ENCODE data around the gene ZBTB8A. TPM values are rescaled to one million over a fixed set of nuclear protein-coding genes. Genes with fewer than 3 reads are reported as not detected.
"Not testable (repeated sequence)": the region's sequence is repeated elsewhere in the genome, so short reads cannot be mapped to it uniquely, and the experiment has no call there.

ZBTB8A gene
- total RNA-seq, 2 donors from 2014 or later, result 5.9 to 7.4 TPM

DNA sequence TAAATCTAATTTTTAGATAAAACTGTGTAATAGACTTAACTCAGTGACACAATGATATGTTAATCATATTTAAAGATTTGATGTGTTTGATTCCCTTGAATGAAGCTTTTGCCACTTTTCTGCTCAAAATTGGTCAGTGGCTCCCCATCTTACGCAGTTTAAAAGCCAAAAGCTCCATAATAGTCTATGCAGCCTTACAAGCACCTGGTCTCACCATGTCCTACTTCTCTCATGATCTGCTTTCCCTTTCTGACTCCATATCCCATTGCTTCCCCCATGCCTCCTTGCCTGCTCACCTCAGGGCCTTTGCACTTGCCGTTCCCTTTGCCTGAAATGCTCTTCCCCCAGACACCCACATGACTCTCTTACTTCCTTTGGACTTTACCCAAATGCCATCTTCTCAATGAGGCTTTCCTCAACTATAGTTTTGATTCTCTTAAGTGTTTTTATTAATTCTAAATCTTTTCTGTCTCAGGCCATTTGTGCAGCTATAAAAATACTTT, 1.9 kb downstream of the ZBTB8A start:
- Histone ChIP-seq H3K36me3 (no peaks in the 10 kb centered on the region), H3K4me3 (no peak overlapping the region), H3K27me3 (replicated peaks; ENCODE audit: insufficient read depth) (no peaks in the 10 kb centered on the region), H3K4me1 (replicated peaks) (no peaks in the 10 kb centered on the region), H3K9me3 (no peaks in the 10 kb centered on the region), H3K27ac (no peak overlapping the region)
- intact Hi-C loops (cut with DNase I), result no loop called here
- WGBS, result 100% methylated on average over 2 of the region's 2 CpGs
- DNase-seq (ENCODE audit: low spot score), result no peak
- no peak for TF ChIP-seq POLR2AphosphoS5 (IDR thresholded peaks at IDR 0.05)
- no peak for TF ChIP-seq POLR2A (IDR thresholded peaks at IDR 0.05)
- TF ChIP-seq, protein P1, sequence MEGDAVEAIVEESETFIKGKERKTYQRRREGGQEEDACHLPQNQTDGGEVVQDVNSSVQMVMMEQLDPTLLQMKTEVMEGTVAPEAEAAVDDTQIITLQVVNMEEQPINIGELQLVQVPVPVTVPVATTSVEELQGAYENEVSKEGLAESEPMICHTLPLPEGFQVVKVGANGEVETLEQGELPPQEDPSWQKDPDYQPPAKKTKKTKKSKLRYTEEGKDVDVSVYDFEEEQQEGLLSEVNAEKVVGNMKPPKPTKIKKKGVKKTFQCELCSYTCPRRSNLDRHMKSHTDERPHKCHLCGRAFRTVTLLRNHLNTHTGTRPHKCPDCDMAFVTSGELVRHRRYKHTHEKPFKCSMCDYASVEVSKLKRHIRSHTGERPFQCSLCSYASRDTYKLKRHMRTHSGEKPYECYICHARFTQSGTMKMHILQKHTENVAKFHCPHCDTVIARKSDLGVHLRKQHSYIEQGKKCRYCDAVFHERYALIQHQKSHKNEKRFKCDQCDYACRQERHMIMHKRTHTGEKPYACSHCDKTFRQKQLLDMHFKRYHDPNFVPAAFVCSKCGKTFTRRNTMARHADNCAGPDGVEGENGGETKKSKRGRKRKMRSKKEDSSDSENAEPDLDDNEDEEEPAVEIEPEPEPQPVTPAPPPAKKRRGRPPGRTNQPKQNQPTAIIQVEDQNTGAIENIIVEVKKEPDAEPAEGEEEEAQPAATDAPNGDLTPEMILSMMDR (IDR thresholded peaks at IDR 0.05), result no peak

DNA sequence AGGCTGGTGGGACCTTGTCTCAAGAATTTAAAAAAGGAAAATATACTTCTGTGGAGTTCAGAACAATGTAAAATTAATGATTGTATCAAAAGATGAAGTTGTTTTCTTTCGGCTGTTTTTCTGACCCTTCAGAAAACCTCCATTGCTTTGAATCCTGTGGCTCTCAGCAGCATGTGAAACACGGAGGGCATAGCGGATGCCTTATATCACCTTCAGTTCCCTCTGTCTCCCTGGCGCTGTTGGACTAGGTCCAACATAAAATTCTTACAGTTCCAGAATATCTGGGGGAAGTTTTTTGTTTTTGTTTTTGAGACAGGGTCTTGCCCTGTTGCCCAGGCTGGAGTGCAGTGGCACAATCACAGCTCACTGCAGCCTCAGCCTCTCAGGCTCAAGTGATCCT, 7.4 kb downstream of the ZBTB8A start:
- H3K27ac ChIP-seq, result no peak overlapping the region
- H3K27me3 ChIP-seq (replicated peaks; ENCODE audit: insufficient read depth), result no peaks in the 10 kb centered on the region
- TF ChIP-seq POLR2AphosphoS5 (IDR thresholded peaks at IDR 0.05) (no peak), POLR2A (IDR thresholded peaks at IDR 0.05) (no peak)
- TF ChIP-seq, protein P1 (IDR thresholded peaks at IDR 0.05), result no peak
- DNase-seq (ENCODE audit: low spot score), result no peak
- no peaks in the 10 kb centered on the region for H3K36me3 ChIP-seq
- intact Hi-C loops (cut with DNase I), result no loop called here
- WGBS, result 93% methylated on average over 4 of the region's 4 CpGs
- H3K4me3 ChIP-seq, result no peak overlapping the region
- H3K4me1 ChIP-seq (replicated peaks), result no peaks in the 10 kb centered on the region
- no peaks in the 10 kb centered on the region for H3K9me3 ChIP-seq

DNA sequence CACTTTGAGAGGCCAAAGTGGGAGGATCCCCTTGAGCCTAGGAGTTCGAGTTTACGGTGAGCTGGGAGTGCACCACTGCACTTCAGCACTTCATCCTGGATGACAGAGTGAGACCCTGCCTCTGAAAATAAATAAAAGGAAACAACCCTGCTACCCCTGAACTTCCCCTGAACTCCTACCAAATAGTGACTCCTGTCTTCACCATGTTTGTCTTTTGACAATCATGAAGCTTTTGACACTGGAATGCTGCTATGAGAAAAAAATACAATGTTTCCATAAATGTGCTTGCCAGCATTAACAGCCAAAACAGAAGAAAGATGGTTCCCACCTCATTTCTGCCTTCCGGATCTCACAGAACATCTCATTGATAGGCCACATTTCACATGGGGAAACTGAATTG, 10.4 kb downstream of the ZBTB8A start:
- intact Hi-C loops (cut with DNase I), result no loop called here
- no peak for DNase-seq (ENCODE audit: low spot score)
- no peak overlapping the region for H3K4me3 ChIP-seq
- H3K9me3 ChIP-seq, result no peaks in the 10 kb centered on the region
- H3K36me3 ChIP-seq, result no peaks in the 10 kb centered on the region
- H3K27me3 ChIP-seq (replicated peaks; ENCODE audit: insufficient read depth), result no peaks in the 10 kb centered on the region
- no peak for TF ChIP-seq POLR2A (IDR thresholded peaks at IDR 0.05)
- no peak for TF ChIP-seq POLR2AphosphoS5 (IDR thresholded peaks at IDR 0.05)
- TF ChIP-seq, protein P1 (IDR thresholded peaks at IDR 0.05), result no peak
- H3K4me1 ChIP-seq (replicated peaks), result no peaks in the 10 kb centered on the region
- no peak overlapping the region for H3K27ac ChIP-seq
- WGBS, result 64% methylated on average over 3 of the region's 3 CpGs

DNA sequence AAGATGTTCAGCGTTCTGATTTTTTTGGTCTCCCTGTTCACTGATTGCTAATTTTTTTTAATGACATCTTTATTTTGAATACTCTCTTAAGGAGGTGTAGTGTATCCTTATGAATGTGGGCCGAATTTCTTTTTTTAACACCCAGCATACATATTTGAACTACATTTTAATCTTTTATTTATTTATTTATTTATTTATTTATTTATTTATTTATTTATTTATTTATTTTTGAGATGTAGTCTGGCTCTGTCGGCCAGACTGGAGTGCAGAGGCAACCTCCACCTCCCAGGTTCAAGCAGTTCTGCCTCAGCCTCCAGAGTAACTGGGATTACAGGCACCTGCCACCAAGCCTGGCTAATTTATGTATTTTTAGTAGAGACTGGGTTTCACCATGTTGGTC, 15.1 kb downstream of the ZBTB8A start:
- no peaks in the 10 kb centered on the region for H3K9me3 ChIP-seq
- H3K36me3 ChIP-seq, result no peaks in the 10 kb centered on the region
- DNase-seq (ENCODE audit: low spot score), result no peak
- TF ChIP-seq POLR2A (IDR thresholded peaks at IDR 0.05) (no peak), POLR2AphosphoS5 (IDR thresholded peaks at IDR 0.05) (no peak)
- TF ChIP-seq, protein P1 (IDR thresholded peaks at IDR 0.05), result no peak
- H3K27ac ChIP-seq, result no peak overlapping the region
- intact Hi-C loops (cut with DNase I), result no loop called here
- H3K27me3 ChIP-seq (replicated peaks; ENCODE audit: insufficient read depth), result no peaks in the 10 kb centered on the region
- 95% methylated on average over 3 of the region's 3 CpGs for WGBS
- no peak overlapping the region for H3K4me3 ChIP-seq
- no peaks in the 10 kb centered on the region for H3K4me1 ChIP-seq (replicated peaks)

DNA sequence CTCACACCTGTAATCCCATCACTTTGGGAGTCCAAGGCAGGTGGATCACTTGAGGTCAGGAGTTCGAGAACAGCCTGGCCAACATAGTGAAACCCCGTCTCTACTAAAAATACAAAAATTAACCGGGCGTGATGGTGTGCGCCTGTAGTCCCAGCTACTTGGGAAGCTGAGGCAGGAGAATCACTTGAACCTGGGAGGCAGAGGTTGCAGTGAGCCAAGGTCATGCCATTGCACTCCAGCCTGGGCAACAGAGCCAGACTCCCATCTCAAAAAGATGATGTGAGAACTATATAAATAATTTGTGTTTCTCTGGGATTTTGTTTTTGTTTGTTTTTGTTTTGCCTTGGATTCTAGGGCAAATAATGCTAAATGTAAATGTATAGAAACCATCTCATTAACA, 17.8 kb downstream of the ZBTB8A start:
- H3K36me3 ChIP-seq; H3K4me3 ChIP-seq; H3K27ac ChIP-seq; H3K27me3 ChIP-seq (replicated peaks; ENCODE audit: insufficient read depth); DNase-seq (ENCODE audit: low spot score); intact Hi-C loops (cut with DNase I); H3K9me3 ChIP-seq; H3K4me1 ChIP-seq (replicated peaks): not testable (repeated sequence)
- 95% methylated on average over 5 of the region's 5 CpGs for WGBS
